ENCODE results near the gene PID1. TPM values are rescaled to one million over a fixed set of nuclear protein-coding genes. Genes with fewer than 3 reads are reported as not detected.

The PID1 gene
- total RNA-seq, 2 experiments from 2014 or later = not detected

DNA sequence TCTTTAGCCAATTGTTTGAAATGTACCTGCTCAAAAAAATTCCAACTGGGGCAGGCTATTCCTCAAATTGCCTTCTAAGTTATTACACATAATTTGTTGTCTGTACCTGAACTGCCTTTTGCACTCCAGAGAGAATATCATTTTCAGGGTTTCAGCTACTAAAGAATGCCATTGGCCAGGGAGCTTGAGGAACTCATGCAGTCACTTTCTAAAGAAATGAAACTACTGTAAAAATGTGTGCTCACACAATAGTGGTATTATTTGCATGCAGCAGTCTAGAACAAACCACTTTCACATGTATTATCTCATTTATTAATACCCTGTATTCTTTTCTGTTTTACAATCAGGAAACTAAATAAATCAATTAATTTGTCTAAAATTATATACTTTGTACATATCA, 152.2 kb downstream of the PID1 start:
- H3K4me1 ChIP-seq (ENCODE audit: insufficient read depth, low read length, poor library complexity, severe bottlenecking) = no peaks in the 10 kb centered on the region
- no peak for TF ChIP-seq EZH2phosphoT487 (IDR thresholded peaks at IDR 0.05; ENCODE audit: borderline replicate concordance, low read depth, low read length)
- no peak for TF ChIP-seq CTCF (conservative IDR thresholded peaks at IDR 0.05; ENCODE audit: low read length)
- no peak overlapping the region for H3K4me2 ChIP-seq (ENCODE audit: low read length)
- H3K4me3 ChIP-seq (ENCODE audit: low read depth, low read length, poor library complexity, severe bottlenecking) = no peak overlapping the region
- H3K9me3 ChIP-seq (ENCODE audit: low read length) = no peaks in the 10 kb centered on the region
- no peak overlapping the region for H3K27ac ChIP-seq (ENCODE audit: low read depth, low read length, poor library complexity, severe bottlenecking)
- no peaks in the 10 kb centered on the region for H3K79me2 ChIP-seq (ENCODE audit: insufficient read depth, low read depth, low read length)
- H2AFZ ChIP-seq (ENCODE audit: low read length) = no peak overlapping the region
- H3K36me3 ChIP-seq (ENCODE audit: insufficient read depth, low read length) = no peaks in the 10 kb centered on the region
- H4K20me1 ChIP-seq (ENCODE audit: insufficient read depth, low read length) = no peaks in the 10 kb centered on the region
- no peaks in the 10 kb centered on the region for H3K9me2 ChIP-seq (ENCODE audit: insufficient read depth, low read length)
- ChIA-PET CTCF (ENCODE audit: unreplicated experiment) (no interaction called here), POLR2A (no interaction called here)
- DNase-seq (ENCODE audit: low spot score) = no peak
- no TSS peak for BruUV-seq (replicated peaks)
- intact Hi-C loops (cut with micrococcal nuclease; ENCODE audit: unreplicated experiment) = no loop called here

- CTCF ChIA-PET (ENCODE audit: unreplicated experiment) = no interaction called here
- Histone ChIP-seq H3K9me2 (ENCODE audit: insufficient read depth, low read length) (no peaks in the 10 kb centered on the region), H3K4me3 (ENCODE audit: low read depth, low read length, poor library complexity, severe bottlenecking) (no peak overlapping the region), H3K4me1 (ENCODE audit: insufficient read depth, low read length, poor library complexity, severe bottlenecking) (no peaks in the 10 kb centered on the region), H3K27ac (ENCODE audit: low read depth, low read length, poor library complexity, severe bottlenecking) (no peak overlapping the region), H2AFZ (ENCODE audit: low read length) (no peak overlapping the region), H3K36me3 (ENCODE audit: insufficient read depth, low read length) (no peaks in the 10 kb centered on the region), H4K20me1 (ENCODE audit: insufficient read depth, low read length) (no peaks in the 10 kb centered on the region), H3K79me2 (ENCODE audit: insufficient read depth, low read depth, low read length) (no peaks in the 10 kb centered on the region), H3K4me2 (ENCODE audit: low read length) (no peak overlapping the region), H3K9me3 (ENCODE audit: low read length) (no peaks in the 10 kb centered on the region)
- TF ChIP-seq CTCF (conservative IDR thresholded peaks at IDR 0.05; ENCODE audit: low read length) (no peak), EZH2phosphoT487 (IDR thresholded peaks at IDR 0.05; ENCODE audit: borderline replicate concordance, low read depth, low read length) (no peak)
- POLR2A ChIA-PET = no interaction called here
- intact Hi-C loops (cut with micrococcal nuclease; ENCODE audit: unreplicated experiment) = no loop called here
- no peak for DNase-seq (ENCODE audit: low spot score)
- no TSS peak for BruUV-seq (replicated peaks)
Measured at GRCh38 chr2:229118336-229118735, 152.8 kb downstream of the PID1 start.

- Histone ChIP-seq H3K36me3 (ENCODE audit: insufficient read depth, low read length) (no peaks in the 10 kb centered on the region), H4K20me1 (ENCODE audit: insufficient read depth, low read length) (no peaks in the 10 kb centered on the region), H3K4me2 (ENCODE audit: low read length) (no peak overlapping the region), H2AFZ (ENCODE audit: low read length) (no peak overlapping the region), H3K4me1 (ENCODE audit: insufficient read depth, low read length, poor library complexity, severe bottlenecking) (no peaks in the 10 kb centered on the region), H3K27ac (ENCODE audit: low read depth, low read length, poor library complexity, severe bottlenecking) (no peak overlapping the region), H3K9me2 (ENCODE audit: insufficient read depth, low read length) (no peaks in the 10 kb centered on the region), H3K9me3 (ENCODE audit: low read length) (no peaks in the 10 kb centered on the region), H3K79me2 (ENCODE audit: insufficient read depth, low read depth, low read length) (no peaks in the 10 kb centered on the region), H3K4me3 (ENCODE audit: low read depth, low read length, poor library complexity, severe bottlenecking) (no peak overlapping the region)
- TF ChIP-seq CTCF (conservative IDR thresholded peaks at IDR 0.05; ENCODE audit: low read length) = no peak
- ChIA-PET CTCF (ENCODE audit: unreplicated experiment) (no interaction called here), POLR2A (interaction anchor here (1.8 kb wide), 1 partner anchor 10 kb away, joined by 4 read pairs; no protein-coding TSS in a partner anchor)
- no TSS peak for BruUV-seq (replicated peaks)
- DNase-seq (ENCODE audit: low spot score) = no peak
- intact Hi-C loops (cut with micrococcal nuclease; ENCODE audit: unreplicated experiment) = no loop called here
Measured at GRCh38 chr2:229111744-229112143, 159.3 kb downstream of the PID1 start.

Data from OCI-LY7 (cell line).